ENCODE measurements around the gene PBX2. TPM values are rescaled to one million over a fixed set of nuclear protein-coding genes. Genes with fewer than 3 reads are reported as not detected.

The PBX2 gene
- total and polyA plus RNA-seq, 2 donors: 28.1 to 76.9 TPM

DNA sequence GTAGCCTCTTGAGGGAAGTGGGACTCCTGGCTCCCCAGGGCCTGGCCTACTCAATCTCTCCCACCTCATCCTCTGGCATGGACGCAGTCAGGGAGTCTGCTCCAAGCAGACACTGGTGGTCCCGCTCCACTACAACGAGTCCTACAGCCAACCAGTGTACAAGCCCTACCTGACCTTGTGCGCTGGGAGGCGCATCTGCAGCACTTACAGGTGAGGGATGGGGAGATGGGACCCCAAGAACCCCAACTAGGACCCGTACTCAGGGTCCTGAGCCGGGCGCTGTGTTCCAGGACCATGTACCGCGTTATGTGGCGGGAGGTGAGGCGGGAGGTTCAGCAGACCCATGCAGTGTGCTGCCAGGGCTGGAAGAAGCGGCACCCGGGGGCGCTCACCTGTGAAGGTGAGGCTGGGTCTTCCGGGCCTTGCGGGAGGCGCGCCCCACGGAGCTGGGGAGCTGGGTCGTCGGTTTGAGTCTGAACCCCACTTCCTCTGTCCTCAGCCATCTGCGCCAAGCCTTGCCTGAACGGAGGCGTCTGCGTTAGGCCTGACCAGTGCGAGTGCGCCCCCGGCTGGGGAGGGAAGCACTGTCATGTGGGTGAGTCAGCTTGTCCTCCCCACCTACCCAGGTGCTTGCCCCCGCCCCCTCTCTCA lies 23.5 kb downstream of the PBX2 start:
- 97% methylated on average over 30 of the region's 30 CpGs for WGBS
- Histone ChIP-seq H3K4me1 (ENCODE audit: control insufficient read depth in 2 of 2, insufficient read depth in 2 of 2, low read length in 2 of 2) (no peaks in the 10 kb centered on the region), H3K9me3 (ENCODE audit: control insufficient read depth in 2 of 2, insufficient read depth in 1 of 2, low read length in 1 of 2) (no peaks in the 10 kb centered on the region), H3K27me3 (ENCODE audit: control insufficient read depth in 2 of 2, insufficient read depth in 1 of 2, low read length in 1 of 2) (no peaks in the 10 kb centered on the region), H3K27ac (ENCODE audit: low read depth in 1 of 2, low read length in 1 of 2) (no peak overlapping the region), H3K36me3 (ENCODE audit: control insufficient read depth in 2 of 2, insufficient read depth in 2 of 2, low read length in 1 of 2) (peaks cover 67 to 69% of the 10 kb centered on the region in 2 donors), H3K4me3 (ENCODE audit: low read length in 2 of 2) (no peak overlapping the region)
- DNase-seq (ENCODE audit: low read depth in 6 of 9, low spot score in 9 of 9): no peak

DNA sequence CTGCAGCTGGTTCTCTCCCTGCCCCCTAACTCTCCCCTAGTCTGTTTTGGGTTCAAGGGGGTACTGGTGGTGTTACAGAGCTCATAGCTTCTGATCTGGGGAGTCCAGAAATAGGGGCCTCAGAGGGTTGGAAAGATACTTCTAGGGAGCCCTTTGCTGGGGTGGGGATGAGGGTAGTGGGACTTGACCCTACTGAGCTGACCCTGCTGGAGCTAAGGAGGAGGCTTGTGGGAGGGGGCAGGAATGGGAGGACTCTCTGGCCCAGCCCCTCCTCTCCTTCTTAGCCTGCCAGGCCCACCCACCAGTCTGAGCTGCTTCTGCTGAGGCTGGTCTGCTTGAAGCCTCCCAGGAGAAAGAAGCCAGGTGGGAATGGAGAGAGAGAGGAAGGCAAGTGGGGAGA lies 25.7 kb downstream of the PBX2 start, which contains the start of gene EGFL8:
TSS of gene EGFL8 (plus strand) at position 301 of the 400 bp plus-strand sequence. CDS start 1,571 bp downstream, outside the sequence.
- H3K4me3 ChIP-seq (ENCODE audit: low read length in 2 of 2): no peak within 1 kb of the TSS
- no peaks in the 10 kb centered on the region for H3K27me3 ChIP-seq (ENCODE audit: control insufficient read depth in 2 of 2, insufficient read depth in 1 of 2, low read length in 1 of 2)
- no peaks in the 10 kb centered on the region for H3K4me1 ChIP-seq (ENCODE audit: control insufficient read depth in 2 of 2, insufficient read depth in 2 of 2, low read length in 2 of 2)
- DNase-seq (ENCODE audit: low read depth in 6 of 9, low spot score in 9 of 9): no peak
- no peaks in the 10 kb centered on the region for H3K9me3 ChIP-seq (ENCODE audit: control insufficient read depth in 2 of 2, insufficient read depth in 1 of 2, low read length in 1 of 2)
- H3K27ac ChIP-seq (ENCODE audit: low read depth in 1 of 2, low read length in 1 of 2): no peak within 1 kb of the TSS
- peaks cover 45 to 50% of the 10 kb centered on the region in 2 donors for H3K36me3 ChIP-seq (ENCODE audit: control insufficient read depth in 2 of 2, insufficient read depth in 2 of 2, low read length in 1 of 2)

DNA sequence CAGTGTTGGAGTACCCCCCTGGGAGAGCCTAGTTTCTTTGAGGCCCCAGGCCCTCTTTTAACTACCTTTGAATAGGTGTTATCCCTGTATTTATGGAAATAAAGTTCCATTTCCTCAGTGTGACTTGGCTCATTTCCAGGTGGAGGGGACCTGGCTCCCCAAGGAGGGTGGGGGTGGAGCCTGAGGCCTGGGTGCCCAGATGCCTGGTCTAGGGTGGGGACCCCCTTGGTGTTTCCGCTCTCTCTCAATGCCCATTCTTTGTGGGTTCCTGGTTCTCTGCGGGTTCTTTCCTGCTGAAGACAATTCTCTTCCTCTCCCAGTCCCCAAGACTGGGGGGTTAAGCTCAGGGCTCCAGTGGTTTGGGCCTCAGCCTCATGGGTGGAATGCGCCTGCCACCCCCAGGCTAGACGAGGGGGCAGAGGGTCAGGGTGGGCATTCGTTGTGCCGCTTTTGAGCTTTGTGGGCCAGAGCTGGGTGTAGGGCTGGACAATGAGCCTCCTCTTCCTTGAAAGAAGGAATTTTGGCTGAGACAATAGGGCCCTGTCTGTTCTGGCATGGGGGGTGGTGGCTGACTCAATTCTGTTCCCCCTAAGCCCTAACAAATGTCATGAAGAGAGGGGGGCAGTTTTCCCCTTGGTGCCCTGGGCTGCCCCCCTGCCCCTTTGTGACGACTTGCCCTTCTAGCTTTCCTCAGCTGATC lies 26.3 kb downstream of the PBX2 start:
- Histone ChIP-seq H3K9me3 (ENCODE audit: control insufficient read depth in 2 of 2, insufficient read depth in 1 of 2, low read length in 1 of 2) (no peaks in the 10 kb centered on the region), H3K27ac (ENCODE audit: low read depth in 1 of 2, low read length in 1 of 2) (no peak overlapping the region), H3K27me3 (ENCODE audit: control insufficient read depth in 2 of 2, insufficient read depth in 1 of 2, low read length in 1 of 2) (no peaks in the 10 kb centered on the region), H3K4me3 (ENCODE audit: low read length in 2 of 2) (no peak overlapping the region), H3K4me1 (ENCODE audit: control insufficient read depth in 2 of 2, insufficient read depth in 2 of 2, low read length in 2 of 2) (no peaks in the 10 kb centered on the region), H3K36me3 (ENCODE audit: control insufficient read depth in 2 of 2, insufficient read depth in 2 of 2, low read length in 1 of 2) (peaks cover 39 to 45% of the 10 kb centered on the region in 2 donors)
- 97% methylated on average over 7 of the region's 7 CpGs for WGBS
- no peak for DNase-seq (ENCODE audit: low read depth in 6 of 9, low spot score in 9 of 9)

DNA sequence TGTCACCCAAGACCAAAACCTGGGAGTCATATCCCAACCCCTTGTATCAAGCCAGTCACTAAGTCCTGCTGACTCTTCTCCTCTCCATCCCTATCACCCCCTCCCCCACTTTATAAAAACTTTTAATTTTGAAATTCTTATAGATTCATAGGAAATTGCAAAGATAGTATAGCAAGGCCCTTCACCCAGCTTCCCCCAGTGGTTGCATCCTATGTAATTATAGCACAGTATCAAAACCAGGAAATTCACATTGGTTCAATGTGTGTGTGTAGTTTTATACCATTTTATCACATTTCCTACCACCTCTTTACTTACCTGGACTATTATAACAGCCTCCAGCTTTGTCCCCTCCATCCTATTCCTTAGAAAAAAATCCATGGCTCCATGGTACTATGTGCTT lies 31.9 kb downstream of the PBX2 start:
- no peaks in the 10 kb centered on the region for H3K9me3 ChIP-seq (ENCODE audit: control insufficient read depth in 2 of 2, insufficient read depth in 1 of 2, low read length in 1 of 2)
- H3K36me3 ChIP-seq (ENCODE audit: control insufficient read depth in 2 of 2, insufficient read depth in 2 of 2, low read length in 1 of 2): peaks cover 30 to 34% of the 10 kb centered on the region in 2 donors

DNA sequence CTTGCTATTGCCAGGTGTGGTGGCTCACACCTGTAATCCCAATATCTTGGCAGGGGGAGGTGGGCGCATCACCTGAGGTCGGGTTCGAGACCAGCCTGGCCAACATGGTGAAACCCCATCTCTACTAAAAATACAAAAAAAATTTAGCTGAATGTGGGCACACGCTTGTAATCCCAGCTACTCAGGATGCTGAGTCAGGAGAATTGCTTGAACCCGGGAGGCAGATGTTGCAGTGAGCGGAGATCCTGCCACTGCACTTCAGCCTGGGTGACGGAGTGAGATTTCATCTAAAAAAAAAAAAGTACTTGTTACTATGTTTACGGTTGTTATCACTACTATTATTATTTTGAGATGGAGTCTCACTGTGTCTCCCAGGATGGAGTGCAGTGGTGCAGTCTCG lies 33.1 kb downstream of the PBX2 start:
- peaks cover 17 to 39% of the 10 kb centered on the region in 2 donors for H3K4me1 ChIP-seq (ENCODE audit: control insufficient read depth in 2 of 2, insufficient read depth in 2 of 2, low read length in 2 of 2)
- H3K9me3 ChIP-seq (ENCODE audit: control insufficient read depth in 2 of 2, insufficient read depth in 1 of 2, low read length in 1 of 2): no peaks in the 10 kb centered on the region
- no peak for DNase-seq (ENCODE audit: low read depth in 6 of 9, low spot score in 9 of 9)
- peaks cover 2 to 26% of the 10 kb centered on the region in 2 donors for H3K27me3 ChIP-seq (ENCODE audit: control insufficient read depth in 2 of 2, insufficient read depth in 1 of 2, low read length in 1 of 2)
- H3K27ac ChIP-seq (ENCODE audit: low read depth in 1 of 2, low read length in 1 of 2): no peak overlapping the region
- H3K4me3 ChIP-seq (ENCODE audit: low read length in 2 of 2): no peak overlapping the region
- 98% methylated on average over 9 of the region's 9 CpGs for WGBS
- peaks cover 22 to 29% of the 10 kb centered on the region in 2 donors for H3K36me3 ChIP-seq (ENCODE audit: control insufficient read depth in 2 of 2, insufficient read depth in 2 of 2, low read length in 1 of 2)

More for the DNA sequence above, 31.9 kb downstream of the PBX2 start:
- no peak for DNase-seq (ENCODE audit: low read depth in 6 of 9, low spot score in 9 of 9)
- H3K4me3 ChIP-seq (ENCODE audit: low read length in 2 of 2): no peak overlapping the region
- H3K4me1 ChIP-seq (ENCODE audit: control insufficient read depth in 2 of 2, insufficient read depth in 2 of 2, low read length in 2 of 2): peaks cover 9 to 27% of the 10 kb centered on the region in 2 donors
- peaks cover 0 to 14% of the 10 kb centered on the region in 2 donors for H3K27me3 ChIP-seq (ENCODE audit: control insufficient read depth in 2 of 2, insufficient read depth in 1 of 2, low read length in 1 of 2)
- no peak overlapping the region for H3K27ac ChIP-seq (ENCODE audit: low read depth in 1 of 2, low read length in 1 of 2)

DNA sequence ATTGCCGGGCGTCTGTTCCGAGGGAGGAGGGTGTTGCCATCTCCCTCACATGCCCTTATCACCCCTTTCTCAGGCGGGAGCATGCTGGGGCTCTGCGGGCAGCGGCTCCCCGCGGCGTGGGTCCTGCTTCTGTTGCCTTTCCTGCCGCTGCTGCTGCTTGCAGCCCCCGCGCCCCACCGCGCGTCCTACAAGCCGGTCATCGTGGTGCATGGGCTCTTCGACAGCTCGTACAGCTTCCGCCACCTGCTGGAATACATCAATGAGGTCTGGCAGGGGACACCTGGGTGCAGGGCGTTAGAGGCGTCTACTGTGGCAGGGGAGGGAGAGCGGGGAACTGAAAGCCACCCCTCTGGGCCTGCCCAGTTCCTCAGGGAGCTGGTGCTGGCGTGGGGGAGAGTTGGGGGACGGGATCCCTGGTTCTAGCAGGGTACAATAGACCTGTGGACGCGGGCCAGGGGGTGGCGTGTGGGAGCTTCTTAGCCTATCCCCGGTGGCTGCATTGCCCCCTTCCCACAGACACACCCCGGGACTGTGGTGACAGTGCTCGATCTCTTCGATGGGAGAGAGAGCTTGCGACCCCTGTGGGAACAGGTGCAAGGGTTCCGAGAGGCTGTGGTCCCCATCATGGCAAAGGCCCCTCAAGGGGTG lies 35.4 kb downstream of the PBX2 start:
- WGBS: 1% methylated on average over 34 of the region's 34 CpGs
- Histone ChIP-seq H3K27ac (ENCODE audit: low read depth in 1 of 2, low read length in 1 of 2) (peak overlapping the region; percentile 55 to 80), H3K36me3 (ENCODE audit: control insufficient read depth in 2 of 2, insufficient read depth in 2 of 2, low read length in 1 of 2) (peaks cover 22 to 29% of the 10 kb centered on the region in 2 donors), H3K4me3 (ENCODE audit: low read length in 2 of 2) (peak overlapping the region; percentile 62 to 84), H3K9me3 (ENCODE audit: control insufficient read depth in 2 of 2, insufficient read depth in 1 of 2, low read length in 1 of 2) (peaks cover 0 to 3% of the 10 kb centered on the region in 2 donors), H3K4me1 (ENCODE audit: control insufficient read depth in 2 of 2, insufficient read depth in 2 of 2, low read length in 2 of 2) (peaks cover 19 to 56% of the 10 kb centered on the region in 2 donors), H3K27me3 (ENCODE audit: control insufficient read depth in 2 of 2, insufficient read depth in 1 of 2, low read length in 1 of 2) (peaks cover 18 to 48% of the 10 kb centered on the region in 2 donors)
- DNase-seq (ENCODE audit: low read depth in 6 of 9, low spot score in 9 of 9): peak in 3 of 9 donors; percentile 69 to 84 (median 72)

DNA sequence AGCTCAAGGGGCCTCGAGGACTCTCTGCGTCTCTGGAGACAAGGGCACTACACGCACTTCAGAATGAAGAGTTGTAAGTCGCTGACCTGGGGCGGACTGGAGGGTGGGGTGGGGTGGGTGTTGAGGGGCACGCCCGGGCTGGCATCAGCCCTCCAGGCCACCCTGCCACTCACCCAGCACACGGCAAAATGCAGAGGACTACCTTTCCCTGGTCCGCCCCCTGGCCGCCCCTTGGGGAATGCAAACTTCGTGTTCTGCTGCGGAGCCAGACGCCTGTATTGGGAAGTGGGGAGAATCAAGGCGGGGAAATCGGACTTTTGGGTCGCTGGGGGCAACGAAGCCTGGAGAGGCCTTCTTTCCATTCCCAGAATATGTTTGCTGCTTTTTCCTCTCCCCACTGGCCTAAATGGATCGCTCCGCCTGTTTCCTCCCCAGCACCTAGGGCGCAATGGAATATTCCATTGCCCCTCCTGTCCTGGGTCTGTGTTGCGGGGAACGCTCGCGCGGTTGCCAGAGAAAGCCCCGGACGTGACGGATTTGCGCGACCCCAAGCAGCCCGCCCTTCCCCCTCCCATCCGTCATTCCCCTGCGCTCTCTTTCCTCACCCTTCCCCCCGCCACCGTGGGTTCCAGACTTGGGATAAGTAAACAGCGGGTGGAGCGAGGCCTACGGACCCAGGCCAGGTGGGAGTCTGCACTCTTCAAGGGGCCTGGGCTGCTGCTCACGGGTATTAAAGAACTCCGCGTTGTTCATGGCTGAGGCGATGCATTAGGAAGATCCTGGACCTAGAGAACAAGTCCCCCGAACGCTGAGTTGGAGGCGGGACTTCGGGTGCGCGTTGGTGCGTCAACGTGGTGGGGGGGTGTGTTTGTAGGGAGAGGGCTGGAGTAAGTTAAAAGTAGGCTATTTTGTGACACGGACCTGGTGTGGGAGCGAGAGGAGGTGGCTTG lies 36.2 kb downstream of the PBX2 start, which contains the start of gene PPT2:
TSS of gene PPT2 (plus strand) at position 578 of the 950 bp plus-strand sequence. CDS start 454 bp downstream, outside the sequence.
- peaks cover 19 to 61% of the 10 kb centered on the region in 2 donors for H3K4me1 ChIP-seq (ENCODE audit: control insufficient read depth in 2 of 2, insufficient read depth in 2 of 2, low read length in 2 of 2)
- DNase-seq (ENCODE audit: low read depth in 6 of 9, low spot score in 9 of 9): peak; percentile 66 to 89 (median 76)
- peak within 1 kb of the TSS; percentile 55 to 80 for H3K27ac ChIP-seq (ENCODE audit: low read depth in 1 of 2, low read length in 1 of 2)
- peaks cover 22 to 29% of the 10 kb centered on the region in 2 donors for H3K36me3 ChIP-seq (ENCODE audit: control insufficient read depth in 2 of 2, insufficient read depth in 2 of 2, low read length in 1 of 2)
- WGBS: 6% methylated on average over 52 of the region's 52 CpGs
- H3K27me3 ChIP-seq (ENCODE audit: control insufficient read depth in 2 of 2, insufficient read depth in 1 of 2, low read length in 1 of 2): peaks cover 26 to 56% of the 10 kb centered on the region in 2 donors
- peak within 1 kb of the TSS; percentile 62 to 84 for H3K4me3 ChIP-seq (ENCODE audit: low read length in 2 of 2)
- H3K9me3 ChIP-seq (ENCODE audit: control insufficient read depth in 2 of 2, insufficient read depth in 1 of 2, low read length in 1 of 2): peaks cover 0 to 10% of the 10 kb centered on the region in 2 donors

DNA sequence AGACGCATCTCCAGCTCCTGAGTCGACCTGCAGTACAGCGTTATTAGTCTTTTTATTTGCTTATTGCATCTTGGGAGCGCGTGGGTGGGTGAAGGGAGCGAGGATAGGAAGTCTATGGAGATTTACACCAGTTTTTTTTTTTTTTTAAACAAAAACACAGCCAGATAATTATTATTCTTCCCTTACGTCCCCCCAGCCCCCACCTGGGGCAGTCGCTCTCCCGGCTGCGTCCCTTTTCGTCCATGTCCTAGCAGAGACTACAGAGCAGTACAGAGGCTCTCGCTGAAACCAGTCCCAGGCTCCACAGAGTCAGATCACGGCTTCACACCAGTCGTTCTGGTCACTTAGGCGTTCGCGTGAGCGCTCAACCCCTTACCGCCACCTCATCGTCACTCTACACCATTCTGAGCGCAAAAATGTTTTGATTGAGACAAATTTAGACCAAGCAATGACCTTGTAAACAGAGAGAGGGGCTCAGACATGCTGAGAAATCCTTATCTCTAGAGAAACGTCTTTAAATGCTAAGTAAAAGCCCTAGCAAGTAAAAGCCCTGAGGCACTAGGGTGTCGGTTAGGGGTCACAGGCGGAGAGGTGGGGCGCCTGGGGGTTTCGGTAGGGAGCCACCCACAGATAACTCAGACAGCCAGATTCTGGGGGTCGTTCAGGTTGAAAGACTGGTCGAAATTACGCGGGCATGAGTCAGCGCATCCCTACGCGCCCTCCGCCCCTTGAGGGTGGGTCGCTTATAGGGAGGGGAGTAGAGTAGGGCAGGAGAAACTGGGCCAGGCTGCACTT lies 37.0 kb downstream of the PBX2 start:
- H3K27me3 ChIP-seq (ENCODE audit: control insufficient read depth in 2 of 2, insufficient read depth in 1 of 2, low read length in 1 of 2): peaks cover 35 to 65% of the 10 kb centered on the region in 2 donors
- no peak for DNase-seq (ENCODE audit: low read depth in 6 of 9, low spot score in 9 of 9)
- H3K4me3 ChIP-seq (ENCODE audit: low read length in 2 of 2): peak overlapping the region; percentile 62 to 84
- WGBS: 76% methylated on average over 35 of the region's 35 CpGs
- peaks cover 3 to 16% of the 10 kb centered on the region in 2 donors for H3K9me3 ChIP-seq (ENCODE audit: control insufficient read depth in 2 of 2, insufficient read depth in 1 of 2, low read length in 1 of 2)
- H3K4me1 ChIP-seq (ENCODE audit: control insufficient read depth in 2 of 2, insufficient read depth in 2 of 2, low read length in 2 of 2): peaks cover 19 to 70% of the 10 kb centered on the region in 2 donors
- peaks cover 21% of the 10 kb centered on the region in 2 donors for H3K36me3 ChIP-seq (ENCODE audit: control insufficient read depth in 2 of 2, insufficient read depth in 2 of 2, low read length in 1 of 2)
- peak overlapping the region in 1 of 2 donors; percentile 55 for H3K27ac ChIP-seq (ENCODE audit: low read depth in 1 of 2, low read length in 1 of 2)

Data from thymus (tissue), 11 donors.